Suprapubic skin (tissue), 4 donors: ENCODE data around the gene DRC1.

Experiments used
- CTCF ChIP-seq, 2 donors: fragments of 200-600 bp in 1 of 2; fragments of 450-650 bp in 1 of 2; sonication (generic) in 1 of 2; IDR thresholded peaks; one replicate each; pipeline ENCODE4 v1.5.1; 2016 to 2019; ENCODE audit warnings: antibody characterized with exemption in 2 of 2, mild to moderate bottlenecking in 1 of 2, moderate library complexity in 1 of 2
- EP300 ChIP-seq: sonication (generic); formaldehyde crosslinking; IDR thresholded peaks from one replicate; pipeline ENCODE4 v1.6.1; 2017; ENCODE audit warnings: antibody characterized with exemption
- POLR2A ChIP-seq, 2 donors: fragments of 450-650 bp; IDR thresholded peaks; one replicate each; pipeline ENCODE4 v1.6.1; 2017; ENCODE audit warnings: antibody characterized with exemption in 2 of 2, mild to moderate bottlenecking in 2 of 2, moderate library complexity in 2 of 2
- POLR2AphosphoS5 ChIP-seq, 3 donors: sonication (generic); formaldehyde crosslinking; IDR thresholded peaks; one replicate each; pipeline ENCODE4 v1.6.1; 2017; ENCODE audit warnings: antibody characterized with exemption in 3 of 3

- TF ChIP-seq CTCF (IDR thresholded peaks at IDR 0.05) (no peak), POLR2A (IDR thresholded peaks at IDR 0.05) (no peak), POLR2AphosphoS5 (IDR thresholded peaks at IDR 0.05) (no peak), EP300 (no peak)
Observed at GRCh38 chr2:26380281-26380680, 21.4 kb upstream of the DRC1 start.
